ENCODE data around the gene NFATC2.

DNA sequence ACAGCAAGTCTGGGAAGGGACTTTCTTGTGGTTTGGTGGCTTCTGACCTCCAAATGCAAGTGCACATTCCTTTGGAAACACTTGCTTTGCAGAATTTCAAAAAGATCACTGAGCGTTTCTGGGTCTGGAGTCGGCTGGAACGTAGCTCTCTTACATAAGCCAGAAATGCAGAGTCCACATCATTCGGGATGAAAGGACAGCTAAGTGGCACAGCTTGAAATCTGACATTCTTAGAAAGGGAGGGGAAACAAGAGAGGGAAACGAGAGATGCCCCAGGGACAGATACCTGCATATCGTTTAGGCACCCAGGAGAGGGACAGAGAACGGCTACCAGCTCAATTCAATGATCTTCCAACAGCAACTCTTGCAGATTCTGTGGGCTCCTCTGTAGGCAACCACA, 118.7 kb downstream of the NFATC2 start:
- TF ChIP-seq, protein P1, sequence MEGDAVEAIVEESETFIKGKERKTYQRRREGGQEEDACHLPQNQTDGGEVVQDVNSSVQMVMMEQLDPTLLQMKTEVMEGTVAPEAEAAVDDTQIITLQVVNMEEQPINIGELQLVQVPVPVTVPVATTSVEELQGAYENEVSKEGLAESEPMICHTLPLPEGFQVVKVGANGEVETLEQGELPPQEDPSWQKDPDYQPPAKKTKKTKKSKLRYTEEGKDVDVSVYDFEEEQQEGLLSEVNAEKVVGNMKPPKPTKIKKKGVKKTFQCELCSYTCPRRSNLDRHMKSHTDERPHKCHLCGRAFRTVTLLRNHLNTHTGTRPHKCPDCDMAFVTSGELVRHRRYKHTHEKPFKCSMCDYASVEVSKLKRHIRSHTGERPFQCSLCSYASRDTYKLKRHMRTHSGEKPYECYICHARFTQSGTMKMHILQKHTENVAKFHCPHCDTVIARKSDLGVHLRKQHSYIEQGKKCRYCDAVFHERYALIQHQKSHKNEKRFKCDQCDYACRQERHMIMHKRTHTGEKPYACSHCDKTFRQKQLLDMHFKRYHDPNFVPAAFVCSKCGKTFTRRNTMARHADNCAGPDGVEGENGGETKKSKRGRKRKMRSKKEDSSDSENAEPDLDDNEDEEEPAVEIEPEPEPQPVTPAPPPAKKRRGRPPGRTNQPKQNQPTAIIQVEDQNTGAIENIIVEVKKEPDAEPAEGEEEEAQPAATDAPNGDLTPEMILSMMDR (tag by site-specific recombination; IDR thresholded peaks at IDR 0.05) = no peak
- no peak for TF ChIP-seq ZEB2 (tag by site-specific recombination; IDR thresholded peaks at IDR 0.05)
- no peak for TF ChIP-seq MEIS1 (CRISPR knock-in tag; IDR thresholded peaks at IDR 0.05; ENCODE audit: borderline replicate concordance)
- TF ChIP-seq MYNN (tag by site-specific recombination; IDR thresholded peaks at IDR 0.05; ENCODE audit: borderline replicate concordance) = no peak
- no peak for TF ChIP-seq ZNF112 (tag by site-specific recombination; IDR thresholded peaks at IDR 0.05)
- TF ChIP-seq REST (tag by site-specific recombination; IDR thresholded peaks at IDR 0.05) = no peak
- TF ChIP-seq YY1 (tag by site-specific recombination; IDR thresholded peaks at IDR 0.05) = no peak
- no peak for TF ChIP-seq KLF16 (tag by site-specific recombination; IDR thresholded peaks at IDR 0.05)

Data from HEK293 (cell line).